B cell (primary cell): Measurements from ENCODE around the gene PRIM2. TPM values are rescaled to one million over a fixed set of nuclear protein-coding genes. Genes with fewer than 3 reads are reported as not detected.

ENCODE experiments used
- ATAC-seq: fragments of 200-7000 bp; cut with Tn5 transposase; one replicate; pipeline ENCODE4 v1.10.0; 2021; ENCODE audit warnings: low read depth, mild to moderate bottlenecking, moderate number of reproducible peaks, moderate library complexity
- CTCF ChIA-PET: fragments of 350-600 bp; sonication (Branson Sonifier 250); formaldehyde crosslinking; loops from one replicate; lab custom pipeline; 2021; ENCODE audit warnings: antibody characterized with exemption, inconsistent platforms; lab: Charles Lee
- POLR2A ChIA-PET: fragments of 350-600 bp; sonication (Branson Sonifier 250); formaldehyde crosslinking; loops from one replicate; lab custom pipeline; 2021; ENCODE audit warnings: antibody characterized with exemption; lab: Charles Lee
- DNase-seq: peaks from one replicate; pipeline ENCODE4 v3.0.0; 2013
- H2AFZ ChIP-seq: 2 replicates; pipeline ENCODE4 v1.6.1; 2012; ENCODE audit warnings: mild to moderate bottlenecking, low read depth, low read length; ENCODE audit not compliant: insufficient read depth, poor library complexity, severe bottlenecking
- H3K27ac ChIP-seq, 2 donors: 1 replicate in 1 of 2; 2 replicates in 1 of 2; pipeline ENCODE4 v1.5.1; 2012 to 2013; ENCODE audit warnings: low read length in 2 of 2, mild to moderate bottlenecking in 2 of 2, moderate library complexity in 1 of 2
- H3K27me3 ChIP-seq, 4 experiments: fragments of 200-600 bp in 1 of 4; sonication (generic) in 1 of 4; replicated peaks in 1 of 4; 1 replicate in 2 of 4; 2 replicates in 2 of 4; pipeline versions ENCODE4 v1.6.1 to v1.7.0; 2013 to 2016; ENCODE audit warnings: low read length in 3 of 4, mild to moderate bottlenecking in 2 of 4, mixed read lengths in 1 of 4, moderate library complexity in 1 of 4; ENCODE audit not compliant: insufficient read depth in 4 of 4, control insufficient read depth in 3 of 4; ENCODE audit errors: control extremely low read depth in 1 of 4
- H3K36me3 ChIP-seq, 2 experiments: replicated peaks in 1 of 2; 1 replicate in 1 of 2; 2 replicates in 1 of 2; pipeline versions ENCODE4 v1.6.1 to v1.7.1; 2013; ENCODE audit warnings: low read length in 1 of 2; ENCODE audit not compliant: insufficient read depth in 2 of 2, control insufficient read depth in 1 of 2; ENCODE audit errors: control extremely low read depth in 1 of 2, extremely low read depth in 1 of 2
- H3K4me1 ChIP-seq, 2 donors: fragments of 200-600 bp in 1 of 2; sonication (generic) in 1 of 2; 1 replicate in 1 of 2; 2 replicates in 1 of 2; pipeline versions ENCODE4 v1.5.1 to v1.6.1; 2013 to 2017; ENCODE audit warnings: low read length in 2 of 2; ENCODE audit not compliant: control insufficient read depth in 2 of 2, insufficient read depth in 2 of 2
- H3K4me2 ChIP-seq: replicated peaks from 2 replicates; pipeline ENCODE3; 2012; ENCODE audit warnings: mild to moderate bottlenecking, low read depth, low read length; ENCODE audit not compliant: poor library complexity, severe bottlenecking
- H3K4me3 ChIP-seq, 5 experiments: fragments of 200-600 bp in 1 of 5; sonication (generic) in 1 of 5; 1 replicate in 3 of 5; 2 replicates in 2 of 5; pipeline versions ENCODE4 v1.5.1 to v1.7.0; 2011 to 2016; ENCODE audit warnings: low read length in 4 of 5, mild to moderate bottlenecking in 4 of 5, low read depth in 2 of 5, control low read depth in 1 of 5, moderate library complexity in 1 of 5; ENCODE audit not compliant: insufficient read depth in 1 of 5; ENCODE audit errors: control extremely low read depth in 1 of 5, extremely low read depth in 1 of 5
- H3K79me2 ChIP-seq: fragments of 200-600 bp; sonication (generic); one replicate; pipeline ENCODE4 v1.6.0; 2016; ENCODE audit warnings: low read length; ENCODE audit not compliant: control insufficient read depth, insufficient read depth
- H3K9ac ChIP-seq: fragments of 200-600 bp; sonication (generic); 2 replicates; pipeline ENCODE4 v1.6.1; 2017; ENCODE audit warnings: mild to moderate bottlenecking, low read length, moderate library complexity
- H3K9me3 ChIP-seq, 3 donors: one replicate each; pipeline versions ENCODE4 v1.6.1 to v1.7.1; 2013; ENCODE audit warnings: low read length in 2 of 3; ENCODE audit not compliant: control insufficient read depth in 2 of 3, insufficient read depth in 1 of 3; ENCODE audit errors: control extremely low read depth in 1 of 3
- H4K20me1 ChIP-seq: 2 replicates; pipeline ENCODE4 v1.6.0; 2012; ENCODE audit warnings: mild to moderate bottlenecking, low read length; ENCODE audit not compliant: insufficient read depth, control insufficient read depth, poor library complexity, severe bottlenecking
- H3K27ac Mint-ChIP-seq: one replicate; pipeline ENCODE4 v1.8.0; 2021; ENCODE audit warnings: mixed read lengths
- H3K27me3 Mint-ChIP-seq: one replicate; pipeline ENCODE4 v1.8.0; 2021; ENCODE audit warnings: mixed read lengths
- H3K4me1 Mint-ChIP-seq: one replicate; pipeline ENCODE4 v1.8.0; 2021; ENCODE audit warnings: mixed read lengths
- H3K4me3 Mint-ChIP-seq: one replicate; pipeline ENCODE4 v1.8.0; 2021; ENCODE audit warnings: mixed read lengths
- H3K9me3 Mint-ChIP-seq: one replicate; pipeline ENCODE4 v1.8.0; 2022; ENCODE audit warnings: mixed read lengths; ENCODE audit not compliant: insufficient read depth
- CTCF ChIP-seq: fragments of 200-600 bp; IDR thresholded peaks from one replicate; pipeline ENCODE4 v1.8.0; 2022; ENCODE audit warnings: antibody characterized with exemption, mild to moderate bottlenecking
- EZH2 ChIP-seq: IDR thresholded peaks from 2 replicates; pipeline ENCODE4 v1.6.1; 2012; ENCODE audit warnings: borderline replicate concordance, low read depth, mild to moderate bottlenecking, moderate library complexity, low read length; ENCODE audit not compliant: insufficient read depth, poor library complexity, severe bottlenecking
- WGBS: methylation state at CpG from one replicate; pipeline ENCODE4 v1.1.5; 2013; ENCODE audit warnings: missing lambda C conversion rate; ENCODE audit not compliant: insufficient coverage; 5-methylcytosine and 5-hydroxymethylcytosine counted together
- intact Hi-C: fragments of 100-400 bp; cut with micrococcal nuclease; formaldehyde crosslinking; loops from one replicate; pipeline ENCODE4 v1.10.0; 2022
- polyA plus RNA-seq: library from polyadenylated mRNA; depleted of rRNA; stranded (reverse); fragments of >200 nt; gene quantifications from 2 replicates; pipeline ENCODE4 v1.2.3, GENCODE V29; 2012
- total RNA-seq, 2 donors: library from RNA; stranded (reverse); fragments of 120-200 nt in 1 of 2; gene quantifications; 1 replicate in 1 of 2; 2 replicates in 1 of 2; pipeline versions ENCODE4 v1.2.3 to v1.2.4, GENCODE V29; 2013 to 2022

PRIM2 gene
- total and polyA plus RNA-seq, 2 donors (not counting 1 experiment from before 2014, with no cell fraction given), result 5.2 to 21.0 TPM

DNA sequence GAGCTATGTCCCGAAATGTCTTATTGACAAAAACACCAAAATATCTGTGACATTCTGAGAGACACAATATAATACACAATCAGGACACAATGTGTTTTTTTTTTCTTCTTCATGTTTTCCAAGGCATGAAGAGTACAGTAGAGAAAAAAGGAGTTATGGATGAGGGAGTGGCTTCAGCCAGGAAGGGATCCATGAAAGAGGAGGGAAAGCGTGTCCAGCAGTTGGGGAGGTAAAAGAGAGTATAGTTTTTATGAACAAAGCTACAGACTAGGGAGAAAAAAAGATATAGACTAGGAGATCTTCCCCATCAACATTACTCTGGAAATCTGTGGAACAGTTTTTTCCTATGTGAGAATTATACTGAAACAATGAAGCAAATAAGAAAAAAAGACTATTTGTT, 38.9 kb upstream of the PRIM2 start:
- ATAC-seq (no peak), DNase-seq (no peak)
- intact Hi-C loops, result no loop called here
- H3K9me3 Mint-ChIP-seq, result no peaks in the 10 kb centered on the region
- Histone ChIP-seq H3K9ac (no peak overlapping the region), H4K20me1 (no peaks in the 10 kb centered on the region), H3K36me3 (no peaks in the 10 kb centered on the region), H3K79me2 (no peaks in the 10 kb centered on the region), H3K4me1 (no peaks in the 10 kb centered on the region), H3K4me3 (no peak overlapping the region), H3K27ac (no peak overlapping the region), H3K4me2 (no peak overlapping the region), H3K9me3 (peaks cover 0 to 4% (median 0%) of the 10 kb centered on the region in 3 donors), H2AFZ (no peak overlapping the region), H3K27me3 (peaks cover 0 to 3% (median 2%) of the 10 kb centered on the region in 4 experiments)
- ChIA-PET CTCF (interaction anchor here (0.7 kb wide), 1 partner anchor 44 kb away, joined by 3 read pairs; no protein-coding TSS in a partner anchor), POLR2A (no interaction called here)
- H3K4me1 Mint-ChIP-seq, result no peaks in the 10 kb centered on the region
- TF ChIP-seq EZH2, result no peak
- no peak for TF ChIP-seq CTCF
- no peak overlapping the region for H3K4me3 Mint-ChIP-seq
- no CpG with 5 or more reads among the region's 2 CpGs for WGBS
- peaks cover 22% of the 10 kb centered on the region for H3K27me3 Mint-ChIP-seq
- no peak overlapping the region for H3K27ac Mint-ChIP-seq

DNA sequence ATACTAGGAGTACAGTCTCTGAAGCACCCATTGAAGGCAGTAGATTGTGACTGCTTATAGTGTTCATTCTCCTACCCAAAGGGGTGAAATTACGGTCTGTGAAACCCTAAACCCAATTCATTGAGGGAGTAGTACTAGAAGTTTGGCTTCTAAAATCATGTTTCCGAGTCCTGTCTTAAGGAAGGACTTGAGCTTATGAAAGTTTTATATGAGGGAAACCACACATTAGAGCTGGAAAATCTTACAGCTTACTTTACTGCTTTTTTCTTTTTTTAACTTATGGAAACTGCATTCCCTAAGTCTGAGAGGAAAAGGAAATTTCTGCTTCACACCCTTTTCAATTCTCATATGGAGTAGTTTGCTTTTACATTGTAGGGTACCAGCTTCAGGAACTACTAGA, 38.4 kb upstream of the PRIM2 start:
- Histone ChIP-seq H3K9ac (no peak overlapping the region), H3K27me3 (peaks cover 0 to 3% (median 2%) of the 10 kb centered on the region in 4 experiments), H3K79me2 (no peaks in the 10 kb centered on the region), H3K9me3 (peaks cover 0 to 4% (median 0%) of the 10 kb centered on the region in 3 donors), H3K4me3 (no peak overlapping the region), H2AFZ (no peak overlapping the region), H4K20me1 (no peaks in the 10 kb centered on the region), H3K4me1 (no peaks in the 10 kb centered on the region), H3K4me2 (no peak overlapping the region), H3K36me3 (no peaks in the 10 kb centered on the region), H3K27ac (no peak overlapping the region)
- no peak for ATAC-seq
- intact Hi-C loops, result no loop called here
- no peak overlapping the region for H3K4me3 Mint-ChIP-seq
- DNase-seq, result no peak
- CTCF ChIA-PET, result no interaction called here
- no CpG with 5 or more reads among the region's 2 CpGs for WGBS
- no peak overlapping the region for H3K27ac Mint-ChIP-seq
- H3K27me3 Mint-ChIP-seq, result peaks cover 22% of the 10 kb centered on the region
- H3K9me3 Mint-ChIP-seq, result no peaks in the 10 kb centered on the region
- TF ChIP-seq CTCF (no peak), EZH2 (no peak)
- POLR2A ChIA-PET, result no interaction called here
- no peaks in the 10 kb centered on the region for H3K4me1 Mint-ChIP-seq
